ENCODE results near the gene AVPR2. TPM values are rescaled to one million over a fixed set of nuclear protein-coding genes. Genes with fewer than 3 reads are reported as not detected.

Gene AVPR2
- total and polyA plus RNA-seq, 4 donors, result 0.05 TPM; not detected in 3

GRCh38 chrX:153900831-153901752 is 3.4 kb upstream of the AVPR2 start:
- no peaks in the 10 kb centered on the region for H3K27me3 ChIP-seq (ENCODE audit: control insufficient read depth in 4 of 4, insufficient read depth in 4 of 4, low read length in 3 of 4)
- TF ChIP-seq GABPA (IDR thresholded peaks at IDR 0.05 in 1 of 2, conservative IDR thresholded peaks at IDR 0.05 in 1 of 2), result no peak
- no peak for TF ChIP-seq NR2F2 (IDR thresholded peaks at IDR 0.05)
- no peak for TF ChIP-seq CTCF (IDR thresholded peaks at IDR 0.05; ENCODE audit: low read depth, low read length, missing input control)
- TF ChIP-seq FOXA1 (IDR thresholded peaks at IDR 0.05), result no peak
- TF ChIP-seq RXRA (IDR thresholded peaks at IDR 0.05), result no peak
- TF ChIP-seq HNF4G (IDR thresholded peaks at IDR 0.05), result no peak
- TF ChIP-seq RAD21 (IDR thresholded peaks at IDR 0.05), result no peak
- no peak for TF ChIP-seq MAX (IDR thresholded peaks at IDR 0.05)
- no peak for TF ChIP-seq ATF3 (IDR thresholded peaks at IDR 0.05)
- no peak for TF ChIP-seq YY1 (IDR thresholded peaks at IDR 0.05)
- TF ChIP-seq EGR1 (IDR thresholded peaks at IDR 0.05; ENCODE audit: low read depth in 2 of 2), result no peak
- no peak for TF ChIP-seq TAF1 (conservative IDR thresholded peaks at IDR 0.05)
- TF ChIP-seq JUND (IDR thresholded peaks at IDR 0.05), result no peak
- peaks cover 0 to 10% (median 4%) of the 10 kb centered on the region in 4 donors for H3K4me1 ChIP-seq (ENCODE audit: control insufficient read depth in 4 of 4, insufficient read depth in 4 of 4, low read length in 3 of 4)
- H3K4me3 ChIP-seq (ENCODE audit: low read depth in 1 of 3, low read length in 3 of 3), result no peak overlapping the region
- no peaks in the 10 kb centered on the region for H3K36me3 ChIP-seq (ENCODE audit: control insufficient read depth in 4 of 4, insufficient read depth in 3 of 4, low read depth in 1 of 4, low read length in 3 of 4)
- no peak for DNase-seq (ENCODE audit: low spot score)
- H3K27ac ChIP-seq (ENCODE audit: low read depth in 1 of 2, low read length in 2 of 2), result no peak overlapping the region
- no peak overlapping the region for H3K9ac ChIP-seq (ENCODE audit: low read depth in 1 of 2, low read length in 2 of 2)
- 42% methylated on average over 26 of the region's 26 CpGs for WGBS
- no peaks in the 10 kb centered on the region for H3K9me3 ChIP-seq (ENCODE audit: control insufficient read depth in 4 of 4, low read length in 3 of 4)

- Histone ChIP-seq H3K36me3 (ENCODE audit: control insufficient read depth in 4 of 4, insufficient read depth in 3 of 4, low read depth in 1 of 4, low read length in 3 of 4) (no peaks in the 10 kb centered on the region), H3K27me3 (ENCODE audit: control insufficient read depth in 4 of 4, insufficient read depth in 4 of 4, low read length in 3 of 4) (no peaks in the 10 kb centered on the region), H3K9ac (ENCODE audit: low read depth in 1 of 2, low read length in 2 of 2) (no peak overlapping the region), H3K4me3 (ENCODE audit: low read depth in 1 of 3, low read length in 3 of 3) (no peak overlapping the region), H3K9me3 (ENCODE audit: control insufficient read depth in 4 of 4, low read length in 3 of 4) (no peaks in the 10 kb centered on the region), H3K27ac (ENCODE audit: low read depth in 1 of 2, low read length in 2 of 2) (no peak overlapping the region), H3K4me1 (ENCODE audit: control insufficient read depth in 4 of 4, insufficient read depth in 4 of 4, low read length in 3 of 4) (peaks cover 0 to 10% (median 4%) of the 10 kb centered on the region in 4 donors)
- no peak for DNase-seq (ENCODE audit: low spot score)
- WGBS, result 55% methylated on average over 8 of the region's 8 CpGs
- TF ChIP-seq FOXA2 (IDR thresholded peaks at IDR 0.05) (no peak), SP1 (IDR thresholded peaks at IDR 0.05) (no peak), RXRA (IDR thresholded peaks at IDR 0.05) (no peak)
Measured at GRCh38 chrX:153901753-153902140, 2.7 kb upstream of the AVPR2 start.

- H3K9ac ChIP-seq (ENCODE audit: low read depth in 1 of 2, low read length in 2 of 2), result no peak overlapping the region
- 72% methylated on average over 10 of the region's 10 CpGs for WGBS
- no peaks in the 10 kb centered on the region for H3K36me3 ChIP-seq (ENCODE audit: control insufficient read depth in 4 of 4, insufficient read depth in 3 of 4, low read depth in 1 of 4, low read length in 3 of 4)
- H3K4me3 ChIP-seq (ENCODE audit: low read depth in 1 of 3, low read length in 3 of 3), result no peak overlapping the region
- TF ChIP-seq RXRA (IDR thresholded peaks at IDR 0.05), result no peak
- TF ChIP-seq MAX (IDR thresholded peaks at IDR 0.05), result no peak
- no peak for TF ChIP-seq JUND (IDR thresholded peaks at IDR 0.05)
- no peak for TF ChIP-seq HNF4A (conservative IDR thresholded peaks at IDR 0.05)
- no peaks in the 10 kb centered on the region for H3K27me3 ChIP-seq (ENCODE audit: control insufficient read depth in 4 of 4, insufficient read depth in 4 of 4, low read length in 3 of 4)
- peaks cover 0 to 10% (median 4%) of the 10 kb centered on the region in 4 donors for H3K4me1 ChIP-seq (ENCODE audit: control insufficient read depth in 4 of 4, insufficient read depth in 4 of 4, low read length in 3 of 4)
- no peak overlapping the region for H3K27ac ChIP-seq (ENCODE audit: low read depth in 1 of 2, low read length in 2 of 2)
- no peak for DNase-seq (ENCODE audit: low spot score)
- H3K9me3 ChIP-seq (ENCODE audit: control insufficient read depth in 4 of 4, low read length in 3 of 4), result no peaks in the 10 kb centered on the region
Measured at GRCh38 chrX:153902385-153902784, 2.1 kb upstream of the AVPR2 start.
